ENCODE results near the gene REL. TPM values are rescaled to one million over a fixed set of nuclear protein-coding genes. Genes with fewer than 3 reads are reported as not detected.

Gene REL
- total RNA-seq, 1 experiment from 2014 or later, result 4.1 TPM

DNA sequence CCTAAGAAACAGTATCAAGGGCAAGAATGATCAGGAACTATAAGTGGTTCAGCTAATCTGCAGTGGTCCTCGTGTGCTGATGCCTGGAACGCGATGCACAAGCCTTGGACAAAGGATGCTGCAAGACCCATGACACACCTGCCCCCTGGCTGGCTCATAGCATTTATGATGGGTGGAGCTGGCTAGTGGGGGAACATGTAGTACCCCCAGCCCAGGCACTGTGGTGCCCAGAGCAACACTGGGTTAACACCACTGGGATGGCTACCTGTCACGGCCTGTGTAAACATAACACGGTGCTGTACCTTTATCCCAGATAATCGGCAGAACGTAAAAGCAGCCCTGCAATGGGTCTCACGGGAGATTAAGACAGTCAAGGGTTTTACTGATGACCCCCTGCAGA is 75.8 kb downstream of the REL start:
- DNase-seq (ENCODE audit: low spot score), result no peak
- in situ Hi-C loops (cut with HindIII; ENCODE audit: low sequenced_read_pairs), result no loop called here

DNA sequence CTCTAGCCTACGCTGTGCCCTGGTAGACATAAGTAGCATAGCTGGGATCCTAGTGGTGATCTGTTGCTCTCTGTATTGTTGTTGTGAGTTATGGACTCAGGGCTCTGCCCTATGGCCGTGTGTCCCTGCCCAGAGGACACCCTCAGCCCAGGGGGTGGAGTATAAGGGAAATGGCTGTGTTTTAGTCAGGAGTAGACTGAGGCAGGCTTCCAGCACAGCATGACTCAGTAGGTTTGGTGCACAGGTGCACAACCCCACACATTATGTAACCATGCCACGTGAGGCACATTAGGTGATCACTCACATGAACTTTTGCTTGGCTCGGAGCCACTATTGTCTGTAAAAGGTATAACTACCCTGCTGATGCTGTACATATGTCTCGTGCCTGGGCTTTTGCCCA is 76.3 kb downstream of the REL start:
- no peak for DNase-seq (ENCODE audit: low spot score)
- in situ Hi-C loops (cut with HindIII; ENCODE audit: low sequenced_read_pairs), result no loop called here

DNA sequence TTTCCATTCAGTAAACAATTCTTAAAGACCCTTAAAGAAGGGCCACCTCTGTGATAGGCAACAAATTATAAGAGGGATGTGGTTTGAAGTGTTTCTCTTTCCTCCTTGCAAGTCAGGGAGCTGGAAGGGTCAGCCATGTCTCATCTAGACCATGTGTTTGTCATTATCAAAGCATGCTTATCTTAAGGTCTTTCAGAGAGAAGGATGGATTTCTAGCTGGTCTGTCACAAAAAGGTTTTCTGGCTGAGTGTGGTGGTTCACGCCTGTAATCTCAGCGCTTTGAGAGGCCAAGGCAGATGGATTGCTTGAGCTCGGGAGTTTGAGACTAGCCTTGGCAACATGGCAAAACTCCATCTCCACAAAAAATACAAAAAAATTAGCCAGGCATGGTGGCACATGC is 77.0 kb downstream of the REL start:
- in situ Hi-C loops (cut with HindIII; ENCODE audit: low sequenced_read_pairs), result no loop called here
- DNase-seq (ENCODE audit: low spot score), result no peak

DNA sequence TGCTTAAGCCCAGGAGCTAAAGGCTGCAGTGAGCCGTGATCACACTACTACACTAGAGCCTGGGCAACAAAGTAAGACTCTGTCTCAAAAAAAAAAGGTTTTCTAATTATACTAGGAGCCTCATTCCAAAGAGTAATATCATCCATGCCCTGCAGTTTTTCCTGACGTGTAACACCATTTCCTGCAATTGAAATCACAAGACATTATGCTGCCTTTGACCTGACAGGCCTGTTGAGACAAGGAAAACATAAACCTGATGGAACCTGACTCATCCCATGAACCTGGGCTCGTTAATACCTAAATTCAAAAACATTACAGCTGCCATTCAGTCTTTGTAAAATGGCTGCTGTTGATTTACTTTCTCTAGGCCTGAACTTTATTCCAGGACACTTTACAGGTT is 77.4 kb downstream of the REL start:
- in situ Hi-C loops (cut with HindIII; ENCODE audit: low sequenced_read_pairs), result no loop called here
- DNase-seq (ENCODE audit: low spot score), result no peak

DNA sequence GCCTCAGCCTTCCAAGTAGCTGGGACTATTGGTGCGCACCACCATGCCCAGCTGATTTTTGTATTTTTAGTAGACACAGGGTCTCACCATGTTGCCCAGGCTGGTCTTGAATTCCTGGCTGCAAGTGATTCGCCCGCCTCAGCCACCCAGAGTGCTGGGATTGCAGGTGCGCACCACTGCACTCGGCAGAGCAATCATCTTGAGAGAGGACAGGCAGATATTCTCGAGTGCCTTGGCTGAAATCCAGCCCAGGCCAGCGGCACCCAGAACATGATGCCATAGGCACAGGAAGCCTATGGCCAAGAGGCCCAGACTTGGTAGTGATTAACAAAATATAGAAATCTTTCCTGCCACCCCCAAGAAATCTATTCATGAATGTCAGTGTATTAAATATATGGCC is 78.1 kb downstream of the REL start:
- no peak for DNase-seq (ENCODE audit: low spot score)
- in situ Hi-C loops (cut with HindIII; ENCODE audit: low sequenced_read_pairs), result no loop called here

DNA sequence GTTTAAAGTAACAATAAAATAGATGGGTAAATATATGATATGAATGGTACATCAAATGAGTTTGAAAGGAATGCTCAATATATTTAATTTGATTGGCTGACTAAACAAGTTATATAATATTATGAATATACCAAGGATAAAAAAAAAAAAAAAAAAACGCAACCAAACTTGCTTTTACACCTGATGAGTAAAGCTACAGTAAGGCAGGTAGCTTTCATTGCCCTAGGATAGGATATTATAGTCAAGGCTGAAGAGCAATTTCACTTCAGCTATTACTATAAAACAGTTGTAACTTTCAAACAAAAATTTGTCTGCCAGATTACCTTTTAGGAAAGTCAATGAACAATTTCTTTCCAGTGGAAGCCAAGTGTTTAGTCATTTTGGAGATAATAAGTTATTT is 79.3 kb downstream of the REL start:
- in situ Hi-C loops (cut with HindIII; ENCODE audit: low sequenced_read_pairs), result no loop called here
- DNase-seq (ENCODE audit: low spot score), result no peak

DNA sequence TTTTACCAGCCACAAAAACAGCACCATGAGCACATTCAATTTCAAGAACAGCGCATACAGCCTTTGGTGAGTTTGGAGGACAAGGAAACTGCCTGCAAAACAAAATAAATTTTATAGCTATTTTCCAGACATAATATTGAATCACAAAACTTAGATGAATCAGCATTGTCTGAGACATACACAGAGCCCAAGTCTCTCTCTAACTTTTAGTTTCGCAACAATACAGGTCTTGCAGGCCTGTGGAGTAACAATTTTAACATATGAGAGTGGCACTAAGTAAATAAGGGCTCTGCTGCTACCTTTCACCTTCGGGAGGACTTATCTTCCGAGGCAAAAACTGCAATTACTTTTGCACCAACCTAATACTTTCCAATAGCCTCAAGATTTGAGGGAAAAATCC is 80.1 kb downstream of the REL start:
- DNase-seq (ENCODE audit: low spot score), result no peak
- in situ Hi-C loops (cut with HindIII; ENCODE audit: low sequenced_read_pairs), result no loop called here

DNA sequence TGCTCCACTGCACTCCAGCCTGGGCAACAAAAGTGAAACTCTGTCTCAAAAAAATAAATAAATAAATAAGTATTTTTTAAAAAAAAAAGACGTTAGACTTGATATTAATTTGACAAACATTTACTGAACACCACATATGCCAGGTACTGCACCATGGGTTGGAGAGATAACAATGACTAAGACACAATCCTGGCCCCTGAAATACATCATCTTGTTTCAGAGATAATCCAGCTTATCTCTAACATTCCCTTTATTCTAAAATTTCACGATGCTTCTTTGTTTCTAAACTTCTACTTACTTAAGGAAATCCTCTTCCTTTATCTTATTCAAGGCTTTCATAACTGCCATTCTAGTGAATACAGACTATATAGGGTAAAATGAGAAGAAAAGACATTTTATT is 81.2 kb downstream of the REL start:
- no peak for DNase-seq (ENCODE audit: low spot score)
- in situ Hi-C loops (cut with HindIII; ENCODE audit: low sequenced_read_pairs), result no loop called here

DNA sequence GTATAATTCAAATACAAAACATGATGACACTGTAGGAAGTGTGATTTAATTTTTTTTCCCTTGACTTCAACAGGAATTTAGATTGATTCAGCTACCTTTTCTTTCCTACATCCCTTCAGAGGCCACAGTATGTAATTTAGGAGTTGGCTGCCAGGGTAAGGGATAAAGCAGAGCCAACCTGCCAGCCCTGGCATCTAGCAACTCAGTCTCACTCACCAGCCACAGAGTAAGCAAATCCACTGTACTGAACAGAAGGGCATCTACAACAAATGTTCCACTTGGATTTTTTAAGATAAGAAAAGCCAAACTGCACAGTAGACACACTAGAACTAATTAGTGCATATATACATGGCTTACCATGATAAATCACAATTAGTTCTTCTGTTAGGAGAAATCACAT is 81.8 kb downstream of the REL start:
- in situ Hi-C loops (cut with HindIII; ENCODE audit: low sequenced_read_pairs), result no loop called here
- peak; percentile 86 for DNase-seq (ENCODE audit: low spot score)

DNA sequence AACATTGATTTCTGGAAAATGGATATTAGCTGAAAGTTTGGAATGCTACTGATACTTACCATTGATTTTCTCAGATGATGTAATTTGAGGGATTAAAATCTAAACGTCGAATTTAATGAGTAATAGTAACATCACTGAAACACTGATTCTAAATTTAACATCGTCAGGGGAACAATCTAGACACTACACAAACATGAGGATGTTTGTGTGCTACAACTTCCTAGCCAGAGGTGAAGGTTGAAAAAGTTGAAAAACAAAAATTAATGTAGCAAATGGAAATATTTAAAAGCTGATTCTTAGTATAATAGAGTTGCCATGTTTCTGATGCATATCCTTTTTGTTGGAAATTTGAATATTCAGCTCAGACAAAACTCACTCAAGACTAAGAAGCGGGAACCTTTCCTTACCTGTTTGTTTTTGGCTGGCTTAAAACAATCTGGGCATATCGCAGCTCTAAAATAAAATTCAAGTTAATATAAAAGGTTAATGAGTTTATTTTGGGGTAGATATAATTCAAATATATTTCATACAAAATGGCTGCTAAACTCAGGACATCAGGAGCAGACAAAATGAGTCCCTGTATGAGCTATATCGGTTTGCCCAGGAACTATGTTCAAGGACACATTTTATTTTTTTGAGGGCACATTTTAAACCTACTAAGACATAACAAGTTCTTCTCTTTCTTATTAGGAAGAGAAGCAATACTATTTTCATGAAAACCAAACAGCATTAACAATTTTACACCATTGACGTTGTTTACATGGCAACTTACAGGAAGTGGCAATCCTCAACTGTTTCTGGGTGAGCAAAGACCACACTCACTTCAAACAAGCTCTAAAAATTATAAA is 83.5 kb downstream of the REL start:
- no peak for DNase-seq (ENCODE audit: low spot score)
- in situ Hi-C loops (cut with HindIII; ENCODE audit: low sequenced_read_pairs), result no loop called here

DNA sequence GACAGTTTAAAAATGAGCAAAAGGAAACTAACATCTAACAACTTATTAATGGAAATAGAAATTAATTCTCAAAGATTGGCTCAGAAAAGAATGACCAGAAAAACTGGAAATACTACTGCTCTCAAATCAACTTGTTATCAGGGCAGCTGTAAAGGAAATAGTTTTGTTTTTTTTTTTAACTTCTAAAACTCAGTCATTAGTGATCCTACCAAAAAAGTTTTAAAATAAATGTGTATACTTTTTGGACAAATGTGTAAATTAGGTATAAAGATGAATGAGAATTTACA is 84.1 kb downstream of the REL start:
- in situ Hi-C loops (cut with HindIII; ENCODE audit: low sequenced_read_pairs), result no loop called here
- no peak for DNase-seq (ENCODE audit: low spot score)

DNA sequence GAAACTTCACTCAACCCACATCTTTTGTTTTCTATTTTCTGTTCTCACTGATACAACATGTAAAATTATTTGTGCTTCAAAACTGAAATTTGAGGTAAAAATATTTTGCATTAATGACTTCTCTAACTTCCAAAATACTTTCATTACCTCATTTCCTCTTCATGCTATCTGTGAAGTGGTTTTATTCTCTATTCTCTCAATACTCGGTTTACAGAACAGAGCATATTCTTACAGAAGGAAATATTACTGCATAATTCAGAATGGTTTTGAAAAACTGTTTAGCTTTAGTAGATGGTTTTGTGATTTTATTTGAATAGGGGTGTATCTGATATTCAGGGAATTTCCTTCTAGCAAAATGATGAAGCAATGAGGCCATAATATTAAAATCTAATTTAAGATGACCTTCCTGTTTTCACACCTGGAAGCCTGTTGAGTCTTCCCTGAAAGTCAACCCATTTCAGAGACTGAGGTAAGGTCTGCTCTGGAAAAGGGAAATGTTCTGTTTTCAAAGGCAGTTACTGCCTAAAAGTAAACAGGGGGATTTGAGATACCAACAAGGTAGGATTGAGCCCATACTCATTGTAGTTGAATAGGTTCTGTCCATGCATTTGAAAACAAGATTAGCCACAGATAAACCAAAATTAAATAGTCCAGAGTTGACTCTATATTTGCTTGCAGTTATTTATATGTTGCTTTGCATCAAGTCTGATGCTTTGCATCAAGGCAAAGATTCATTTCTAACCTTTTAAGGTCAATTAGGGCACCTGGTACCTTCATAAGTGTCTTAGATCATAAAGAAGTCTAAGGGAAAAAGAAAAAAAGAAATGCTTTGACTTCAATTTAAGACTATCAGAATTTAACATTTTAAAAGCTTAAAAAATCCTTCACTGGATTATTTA is 85.4 kb downstream of the REL start:
- in situ Hi-C loops (cut with HindIII; ENCODE audit: low sequenced_read_pairs), result no loop called here
- DNase-seq (ENCODE audit: low spot score), result no peak

DNA sequence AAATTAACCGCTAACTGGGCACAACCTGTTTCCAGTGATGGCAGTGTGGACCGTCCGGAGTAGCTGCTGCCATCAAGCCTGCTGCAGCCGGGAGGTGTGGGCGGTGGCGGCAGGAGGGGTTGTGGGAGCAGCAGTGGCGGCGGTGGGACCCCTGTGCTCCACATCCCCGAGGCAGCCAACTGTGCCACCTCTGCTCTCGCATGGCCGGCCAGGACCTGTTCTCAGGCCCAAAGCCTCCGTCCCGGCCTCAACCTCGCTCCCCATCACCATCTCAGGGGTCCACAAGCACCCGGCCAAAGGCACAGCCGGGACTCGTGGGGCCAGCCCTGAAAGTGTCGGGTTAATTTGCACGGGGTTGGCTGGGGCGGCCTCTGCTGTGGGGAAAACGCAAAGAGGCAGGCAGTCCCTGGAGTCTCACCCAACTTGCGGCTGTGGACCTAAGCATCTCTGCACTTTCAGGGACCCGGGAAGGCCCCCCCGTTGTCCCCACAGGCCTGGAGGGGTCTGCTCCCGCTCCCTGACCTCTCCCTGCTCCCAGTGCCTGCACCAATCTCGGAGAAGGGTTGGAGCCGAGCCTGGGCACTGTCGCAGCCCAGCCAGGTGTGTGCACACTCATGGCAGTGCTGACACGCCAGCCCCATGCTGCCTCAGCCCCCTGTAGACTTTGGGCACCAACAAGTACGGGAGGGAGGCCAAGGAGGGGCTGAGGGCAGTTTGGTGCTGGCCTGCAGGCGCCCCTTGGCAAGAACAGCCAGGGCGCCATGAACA is 91.7 kb downstream of the REL start:
- DNase-seq (ENCODE audit: low spot score), result no peak
- in situ Hi-C loops (cut with HindIII; ENCODE audit: low sequenced_read_pairs), result no loop called here

DNA sequence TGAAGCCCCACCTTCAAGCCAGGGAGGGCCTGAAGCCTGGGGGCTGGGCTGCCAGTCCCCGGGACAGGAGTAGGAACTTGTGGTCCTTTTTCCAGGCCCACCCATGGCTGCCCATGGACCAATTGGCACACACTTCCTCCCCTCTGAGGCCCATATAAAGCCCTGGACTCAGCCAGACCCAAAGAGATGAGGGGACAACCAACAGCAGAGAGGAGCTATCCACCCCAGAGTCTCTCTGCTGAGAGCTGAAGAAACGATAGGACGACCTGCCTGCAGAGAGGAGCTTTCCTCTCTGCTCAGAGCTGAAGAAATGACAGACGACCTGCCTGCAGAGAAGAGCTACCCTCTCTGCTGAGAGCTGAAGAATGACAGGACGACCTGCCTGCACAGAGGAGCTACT is 92.3 kb downstream of the REL start:
- in situ Hi-C loops (cut with HindIII; ENCODE audit: low sequenced_read_pairs), result no loop called here
- DNase-seq (ENCODE audit: low spot score), result no peak

DNA sequence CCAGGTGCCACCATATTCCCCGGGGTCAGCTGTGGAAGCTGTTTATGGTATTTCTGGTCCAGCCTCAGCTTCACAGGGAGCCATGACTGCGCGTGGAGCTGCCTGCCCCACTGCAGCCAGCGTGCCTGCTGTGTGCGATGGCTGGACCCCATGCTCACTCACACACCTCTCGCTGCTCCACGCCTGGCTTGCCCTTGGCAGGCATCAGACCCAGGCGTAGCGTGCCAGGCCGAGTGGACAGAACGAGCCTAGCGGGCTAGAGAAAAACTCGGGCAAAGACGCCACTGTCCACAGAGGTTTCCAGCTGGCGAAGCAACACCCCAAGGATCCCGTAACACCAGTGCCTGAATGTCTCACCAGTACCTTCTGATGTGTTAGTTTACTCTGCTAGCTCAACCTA is 93.3 kb downstream of the REL start:
- no peak for DNase-seq (ENCODE audit: low spot score)
- in situ Hi-C loops (cut with HindIII; ENCODE audit: low sequenced_read_pairs), result no loop called here

Other genes starting within 250 kb of the REL start
- 6.6 and 10.4 TPM in 2 replicates for gene PAPOLG, start 125.3 kb upstream of the REL start, total RNA-seq (2014; rRNA removed; shearing (Covaris generic))
- 39.8 and 62.1 TPM in 2 replicates for gene PEX13, start 136.1 kb downstream of the REL start, total RNA-seq (2014; rRNA removed; shearing (Covaris generic))
- 7.1 and 8.2 TPM in 2 replicates for gene PUS10, start 136.7 kb downstream of the REL start, total RNA-seq (2014; rRNA removed; shearing (Covaris generic))
- gene SANBR, start 184.3 kb downstream of the REL start, total RNA-seq (2014; rRNA removed; shearing (Covaris generic)), result 11.9 and 17.2 TPM in 2 replicates